Ammon's horn (tissue), 1 donor: ENCODE results near the gene SLC35F4.

Experiments
- DNase-seq: peaks from one replicate; pipeline ENCODE4 v3.0.0-alpha.2; 2016; ENCODE audit warnings: low spot score

SLC35F4 gene

DNA sequence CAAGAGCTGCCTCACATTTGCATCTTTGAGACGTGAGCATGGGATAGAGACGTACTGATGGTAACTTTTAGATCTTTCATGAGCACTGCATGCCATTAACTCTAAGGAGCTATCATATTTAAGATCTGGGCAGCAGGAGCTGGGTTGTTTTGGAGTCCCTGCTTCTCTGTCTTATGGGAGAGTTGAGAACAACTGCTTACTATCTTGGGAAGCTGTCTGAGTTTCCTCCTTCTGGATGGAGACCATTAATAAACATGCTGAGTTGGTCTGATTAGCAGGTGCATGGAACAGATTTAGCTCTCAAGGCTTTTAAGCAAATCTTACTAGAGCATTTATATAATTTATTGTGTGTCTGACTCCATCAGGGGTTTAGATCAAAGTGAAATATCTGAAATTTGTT lies 252.9 kb downstream of the SLC35F4 start:
- DNase-seq = no peak

DNA sequence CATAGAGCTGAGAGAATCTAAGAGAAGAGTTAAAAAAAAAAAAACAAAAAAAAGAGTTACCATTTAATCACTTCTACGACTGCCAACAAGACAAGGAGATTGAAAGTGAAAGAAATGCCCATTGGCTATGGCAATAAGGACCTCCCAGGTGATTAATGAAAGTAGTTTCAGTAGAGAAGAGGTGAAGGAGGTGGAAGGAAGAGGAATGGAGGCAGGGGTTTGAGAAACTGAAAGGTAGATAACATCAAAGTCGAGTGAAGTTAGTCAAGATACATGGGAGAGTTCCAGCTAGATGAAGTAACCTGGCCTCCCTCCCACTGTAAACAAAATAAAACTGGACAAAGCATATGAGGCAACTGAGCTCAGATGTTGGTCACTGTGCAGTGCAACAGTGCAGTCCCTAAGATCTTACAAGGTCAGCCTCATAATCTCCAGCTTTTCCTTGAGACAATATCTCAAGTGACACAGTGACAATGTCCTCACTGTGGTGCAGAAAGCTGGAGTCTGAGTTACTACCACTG lies 254.3 kb downstream of the SLC35F4 start:
- DNase-seq = no peak

DNA sequence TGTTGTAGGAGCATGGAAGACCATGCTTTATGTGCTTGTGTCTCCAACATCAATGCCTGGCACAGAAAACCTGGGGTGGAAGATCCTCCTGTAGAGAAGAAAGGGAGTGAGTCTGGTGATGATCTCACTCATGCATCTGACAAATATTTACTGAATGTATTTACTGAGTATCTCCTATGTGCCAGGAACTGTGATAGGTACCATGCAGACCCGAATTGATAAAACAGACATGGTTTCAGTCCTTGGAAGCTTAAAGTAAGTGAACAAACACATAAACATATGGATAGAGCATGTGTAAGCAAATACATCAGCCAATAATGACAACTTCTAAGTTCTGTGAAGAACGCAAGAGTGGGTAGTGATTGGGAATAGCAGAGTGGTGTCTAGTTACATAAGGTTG lies 255.3 kb downstream of the SLC35F4 start:
- no peak for DNase-seq

DNA sequence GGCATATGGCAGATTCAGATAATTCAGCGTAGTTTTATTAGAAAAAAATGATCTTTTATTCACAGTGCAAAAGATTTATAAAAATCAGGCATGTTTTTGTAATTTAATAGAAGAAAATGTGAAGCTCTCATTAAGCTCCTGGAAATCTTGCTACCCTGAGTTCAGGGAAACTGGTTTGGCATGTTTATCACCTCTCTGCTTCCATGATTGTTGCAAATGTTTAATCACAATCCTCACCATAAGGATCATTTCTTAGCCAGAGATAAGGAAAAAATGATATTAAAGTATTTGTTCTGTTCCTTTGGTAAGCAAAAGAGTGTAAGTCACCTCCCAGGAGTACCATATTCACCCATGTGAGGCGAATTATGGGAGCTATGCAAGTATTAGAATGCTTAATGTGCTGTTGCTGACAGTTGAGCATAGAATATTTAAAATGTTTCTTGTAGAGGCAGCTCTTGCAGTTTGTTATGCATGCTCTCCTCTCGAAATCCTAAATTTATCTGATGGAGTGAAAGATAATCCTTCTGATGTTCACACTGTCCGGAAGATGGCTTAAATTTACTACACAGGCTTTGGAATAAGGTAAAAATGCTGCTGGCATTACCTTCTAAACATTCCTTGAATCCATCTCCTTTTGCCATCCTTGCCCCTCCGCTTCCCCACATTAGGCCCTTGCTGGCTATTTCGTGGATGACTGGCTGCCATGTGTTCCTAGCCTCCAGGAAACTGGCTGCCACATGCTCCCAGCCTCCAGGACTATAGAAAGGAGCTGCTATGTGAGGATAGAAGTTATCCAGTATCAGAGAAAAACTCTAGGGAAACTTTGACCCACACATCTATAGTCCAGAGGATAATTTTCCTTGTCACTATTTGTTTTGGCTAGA lies 256.5 kb downstream of the SLC35F4 start:
- no peak for DNase-seq

DNA sequence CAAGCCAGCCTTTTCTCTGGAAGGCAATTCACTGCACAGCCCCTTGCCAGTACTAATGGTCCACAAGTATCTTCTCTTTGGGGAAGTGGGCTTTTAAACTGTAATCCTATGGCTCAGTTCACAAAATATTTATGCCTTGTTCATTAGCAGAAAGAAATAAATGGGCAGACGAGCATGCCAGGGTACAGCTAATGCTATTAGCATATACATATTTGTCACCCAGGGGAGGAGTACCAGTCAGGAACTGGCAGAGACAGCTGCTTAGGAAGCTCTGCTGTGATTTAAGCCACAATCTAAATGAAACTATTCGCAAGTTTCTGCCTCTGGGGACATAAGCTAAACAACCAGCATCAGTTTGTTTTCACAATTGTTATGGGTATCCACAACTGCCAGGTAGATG lies 258.8 kb downstream of the SLC35F4 start:
- DNase-seq = no peak

DNA sequence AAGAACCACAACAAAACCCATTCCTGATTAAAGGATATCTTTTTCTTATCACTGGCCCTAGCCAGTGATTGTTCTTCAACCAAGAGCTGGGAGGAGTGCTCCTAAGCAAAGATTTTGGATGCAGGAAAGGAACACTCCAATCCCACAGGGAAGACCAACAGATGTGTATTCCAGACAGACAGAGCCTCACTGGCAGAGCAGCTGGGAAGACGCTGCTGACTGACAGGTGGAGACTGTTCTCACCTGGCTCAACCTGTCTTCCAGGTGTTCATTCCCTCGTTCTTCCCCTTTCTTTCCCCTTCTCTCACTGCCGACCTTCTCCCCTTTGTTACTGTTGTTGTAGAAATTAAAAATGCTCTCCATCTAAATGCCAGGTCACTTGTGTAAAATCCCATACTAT lies 282.5 kb downstream of the SLC35F4 start:
- DNase-seq = no peak

DNA sequence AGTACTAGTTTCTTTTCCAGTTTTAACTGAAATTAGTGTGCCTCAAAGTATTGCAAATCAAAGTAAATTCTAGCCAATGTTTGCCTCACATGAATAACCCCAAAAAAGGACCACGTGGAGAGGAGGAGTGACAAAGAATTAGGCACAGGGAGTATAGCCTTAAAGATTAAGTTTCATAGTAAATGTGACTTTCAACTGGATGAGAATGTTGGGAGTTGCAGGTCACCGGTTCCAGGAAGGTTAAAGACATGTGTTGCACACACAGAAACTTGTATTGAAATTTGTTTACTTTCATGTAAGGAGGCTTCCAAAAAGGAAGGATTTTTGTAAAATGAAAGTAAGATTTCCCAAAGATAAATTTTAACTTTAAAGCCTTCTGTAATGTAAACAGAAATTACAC lies 283.1 kb downstream of the SLC35F4 start:
- DNase-seq = no peak

DNA sequence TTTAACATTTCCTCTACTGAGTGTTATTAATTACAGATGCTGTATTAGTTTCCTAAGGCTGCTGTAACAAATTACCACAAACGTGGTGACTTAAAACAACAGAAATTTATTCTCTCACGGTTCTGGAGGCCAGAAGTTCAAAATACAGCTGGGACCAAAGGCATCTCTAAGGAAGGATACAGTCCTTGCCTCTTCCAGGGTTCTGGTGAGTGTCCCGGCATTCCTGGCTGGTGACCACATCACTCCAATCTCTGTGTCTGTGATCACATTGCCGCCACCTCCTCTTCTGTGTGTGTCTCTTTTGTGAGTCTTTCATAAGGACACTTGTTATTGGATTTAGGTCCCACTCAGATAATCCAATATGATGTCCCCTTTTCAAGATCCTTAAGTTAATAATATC lies 287.1 kb downstream of the SLC35F4 start:
- no peak for DNase-seq

DNA sequence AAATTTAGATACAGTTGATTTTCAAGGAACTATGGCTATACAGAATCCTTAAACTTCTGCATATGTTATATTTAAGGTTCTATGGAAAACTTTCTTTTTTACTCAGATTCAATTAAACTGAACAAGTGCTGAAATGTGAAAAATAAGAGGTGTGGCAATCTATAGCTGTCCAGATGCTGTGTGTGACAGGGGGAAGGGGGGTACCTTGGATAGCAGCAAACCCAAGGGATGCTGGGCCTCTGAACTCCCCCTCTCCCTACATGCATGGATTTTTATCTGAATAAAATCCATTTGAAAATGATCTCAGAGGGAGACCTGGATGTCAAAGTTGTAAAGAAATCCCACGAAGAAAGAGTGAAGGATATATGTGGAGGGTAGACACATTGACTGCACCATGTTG lies 289.4 kb downstream of the SLC35F4 start:
- no peak for DNase-seq

DNA sequence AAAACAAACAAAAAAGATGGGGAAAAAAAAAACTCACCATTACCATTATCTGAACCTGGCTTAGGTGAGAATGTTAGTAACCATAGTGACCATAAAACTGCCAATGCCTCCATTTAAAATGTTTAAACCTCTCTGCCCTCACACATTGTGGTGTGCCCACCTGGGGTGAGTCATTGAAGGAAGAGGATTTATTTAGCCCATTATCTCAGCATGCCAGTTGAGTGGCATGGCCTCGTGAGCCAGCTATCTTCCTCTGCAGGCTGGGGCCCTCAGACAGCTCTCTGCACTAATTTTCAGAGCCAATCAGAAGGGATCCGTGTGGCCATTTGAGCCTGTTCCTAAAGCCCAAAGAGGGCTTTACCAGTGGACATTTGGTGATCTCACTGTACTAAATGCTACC lies 290.4 kb downstream of the SLC35F4 start:
- no peak for DNase-seq

DNA sequence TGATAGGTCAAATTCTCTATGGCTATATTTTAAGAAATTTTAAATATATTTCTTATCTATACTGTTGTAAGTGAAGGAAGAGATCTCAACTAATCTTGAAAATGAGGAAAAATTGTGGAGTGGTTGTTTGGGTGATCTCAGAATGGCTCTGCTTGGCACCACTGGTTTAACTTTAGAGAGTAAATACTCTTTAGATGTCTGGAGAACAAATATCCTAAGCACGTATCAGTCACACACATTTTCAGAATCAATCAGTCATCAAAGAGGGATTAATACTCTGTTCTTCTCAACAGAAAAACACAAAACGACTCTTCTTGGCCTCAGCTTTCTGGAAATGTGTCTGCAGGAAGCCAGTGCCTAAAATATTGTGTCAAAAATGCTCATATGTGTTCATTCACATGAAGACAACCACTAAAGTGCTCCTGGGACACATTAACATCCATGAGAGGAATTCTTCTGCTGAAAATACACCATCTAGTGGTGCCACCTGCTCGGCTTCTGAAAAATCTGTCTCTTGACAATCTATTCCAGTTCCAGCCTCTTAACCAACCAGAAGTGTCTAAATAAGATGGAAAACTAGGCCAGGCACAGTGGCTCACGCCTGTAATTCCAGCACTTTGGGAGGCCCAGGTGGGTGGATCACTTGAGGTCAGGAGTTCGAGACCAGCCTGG lies 291.1 kb downstream of the SLC35F4 start:
- DNase-seq = peak; percentile 8

DNA sequence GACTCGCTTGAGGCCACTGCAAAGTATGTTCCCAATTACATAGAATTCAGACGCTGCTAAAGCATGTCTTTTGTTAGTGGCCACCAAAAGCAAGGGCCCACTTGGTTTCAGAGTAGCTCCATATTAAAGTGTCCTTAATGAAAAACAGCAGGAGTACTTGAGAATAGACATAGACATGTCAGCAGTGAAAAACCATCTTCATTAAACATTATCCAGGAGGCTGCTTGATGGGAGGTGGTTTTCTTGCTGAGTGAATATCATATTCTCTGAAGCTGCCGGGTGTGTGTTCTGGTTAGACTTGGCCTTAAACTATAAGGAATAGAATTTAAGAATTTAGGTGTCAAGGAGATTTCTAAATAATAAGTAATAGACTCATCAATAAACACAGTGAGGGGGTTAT lies 292.7 kb downstream of the SLC35F4 start:
- no peak for DNase-seq

DNA sequence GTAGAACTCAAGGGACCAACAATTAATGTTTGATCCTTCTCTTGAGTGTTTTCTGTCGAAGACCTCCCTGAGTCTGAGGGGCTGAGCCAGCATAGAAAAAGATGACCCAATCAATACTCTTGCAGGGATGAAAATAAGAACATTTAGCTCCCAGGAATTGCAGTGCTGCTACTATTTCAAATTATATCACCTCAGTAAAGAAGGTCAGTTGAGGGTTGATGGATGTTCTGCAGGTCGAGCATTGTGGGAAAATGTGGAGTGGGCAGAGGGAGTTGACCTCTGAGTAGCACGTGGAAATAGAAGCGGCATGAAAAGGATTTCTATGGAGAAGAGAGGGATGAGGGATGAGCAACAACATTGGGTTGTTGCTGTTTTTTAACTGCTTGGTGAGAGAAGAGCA lies 297.3 kb downstream of the SLC35F4 start:
- no peak for DNase-seq

DNA sequence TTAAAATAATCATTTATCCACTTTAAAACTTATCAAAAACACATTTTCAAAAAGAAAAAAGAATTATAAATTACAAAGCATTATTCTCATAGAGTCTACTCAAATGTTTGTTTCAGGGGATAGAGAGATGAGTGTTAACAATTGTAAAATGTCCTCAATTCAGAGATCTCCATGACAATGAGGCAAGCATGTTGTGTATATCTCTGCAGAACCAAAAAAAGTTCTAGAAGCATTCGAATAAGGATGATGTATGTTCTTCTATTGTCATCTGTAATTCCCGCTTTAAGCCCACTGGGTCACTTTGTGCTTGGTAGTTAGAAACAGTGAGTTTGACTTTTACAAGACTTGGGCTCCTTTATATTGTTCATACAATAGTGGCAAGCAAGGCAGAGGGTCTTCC lies 298.7 kb downstream of the SLC35F4 start:
- no peak for DNase-seq

DNA sequence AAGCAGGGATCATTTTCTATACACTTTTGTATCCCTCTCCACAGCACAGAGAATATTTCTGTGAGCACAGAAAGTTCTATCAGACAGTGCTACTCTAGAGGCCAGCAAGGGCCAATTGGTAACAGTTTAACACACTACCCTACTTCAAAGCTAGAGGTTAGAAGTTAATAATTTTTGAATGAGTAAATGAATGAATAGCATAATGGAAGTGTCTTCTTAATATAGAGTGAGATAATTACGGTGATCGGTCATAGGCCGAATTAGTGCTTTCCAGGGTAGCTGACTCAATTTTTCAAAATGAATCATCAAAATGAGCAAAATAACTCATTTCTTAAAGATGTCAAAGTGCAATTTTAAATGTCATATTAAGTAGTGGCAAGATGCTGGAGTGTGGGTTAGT lies 305.2 kb downstream of the SLC35F4 start:
- DNase-seq = no peak

DNA sequence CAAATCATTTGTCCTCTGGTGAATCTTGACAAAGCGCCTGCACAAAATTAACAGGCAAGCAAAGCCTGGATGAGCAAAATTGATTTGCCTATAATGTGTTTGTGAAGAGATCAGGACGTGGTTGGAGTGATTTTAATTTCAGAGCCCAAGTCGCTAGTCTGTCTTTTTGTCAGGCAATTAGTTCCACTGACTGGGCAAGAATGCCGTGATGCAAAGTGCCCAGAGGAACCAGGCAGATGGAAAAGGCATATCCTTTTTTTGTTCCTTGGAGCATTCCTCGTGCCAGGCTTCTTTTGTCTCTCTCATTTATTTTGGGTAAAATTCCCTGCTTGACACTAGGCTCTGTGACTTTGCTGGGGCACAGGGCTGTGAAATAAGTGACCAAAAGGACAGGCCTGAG lies 306.3 kb downstream of the SLC35F4 start:
- no peak for DNase-seq

DNA sequence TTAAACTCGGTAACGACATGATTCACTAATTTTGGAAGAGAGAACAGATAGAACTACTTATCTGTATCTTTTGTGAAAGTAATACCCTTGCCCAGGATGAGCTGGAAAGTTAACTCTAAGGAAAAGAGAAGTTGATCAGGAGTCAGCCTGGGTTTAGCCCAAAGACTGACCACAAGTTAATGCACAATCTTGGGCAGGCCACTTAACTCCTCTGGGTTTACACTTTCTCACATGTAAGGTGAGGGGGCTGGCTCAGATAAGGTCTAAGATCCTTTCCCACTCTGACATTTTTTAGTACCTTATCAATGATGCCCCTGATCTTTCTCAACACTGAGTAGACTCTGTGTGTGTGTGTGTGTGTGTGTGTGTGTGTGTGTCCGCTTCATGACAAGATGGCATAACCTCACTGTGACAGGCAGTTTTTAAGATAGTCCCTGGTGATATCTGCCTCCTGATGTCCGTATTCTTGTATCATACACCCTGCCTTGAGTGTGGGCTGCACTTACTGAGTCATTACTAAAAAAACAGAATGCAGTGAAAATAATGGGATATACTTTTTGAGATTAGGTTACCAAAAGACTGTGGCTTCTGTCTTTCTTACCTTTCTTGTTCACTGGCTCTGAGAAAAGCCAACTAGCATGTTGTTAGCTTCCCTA lies 316.0 kb downstream of the SLC35F4 start:
- DNase-seq = no peak

DNA sequence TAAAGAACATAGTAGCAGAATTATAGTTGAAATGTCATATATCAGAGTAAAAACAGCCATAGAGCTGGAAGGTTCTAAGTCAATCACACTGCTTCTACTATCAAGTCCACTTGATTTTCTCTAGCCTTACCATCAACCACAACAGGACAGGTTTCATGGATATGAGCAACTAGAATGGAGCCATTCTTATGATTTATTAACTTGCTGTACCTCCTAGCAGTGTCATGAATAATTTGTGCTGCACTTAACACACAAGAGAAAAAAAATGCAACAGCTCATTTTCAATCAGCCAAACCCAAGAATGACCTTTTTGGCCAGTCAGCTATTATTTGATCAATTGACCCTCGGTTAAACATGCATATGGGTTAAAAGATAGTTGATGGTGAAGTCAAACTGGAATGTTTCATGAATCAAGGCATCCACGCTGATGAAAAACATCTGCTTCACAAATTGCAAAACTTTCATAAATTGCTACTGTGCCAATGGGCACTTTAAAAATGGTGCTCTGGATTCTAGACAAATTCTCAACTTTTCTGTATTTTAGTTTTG lies 316.8 kb downstream of the SLC35F4 start:
- DNase-seq = no peak

DNA sequence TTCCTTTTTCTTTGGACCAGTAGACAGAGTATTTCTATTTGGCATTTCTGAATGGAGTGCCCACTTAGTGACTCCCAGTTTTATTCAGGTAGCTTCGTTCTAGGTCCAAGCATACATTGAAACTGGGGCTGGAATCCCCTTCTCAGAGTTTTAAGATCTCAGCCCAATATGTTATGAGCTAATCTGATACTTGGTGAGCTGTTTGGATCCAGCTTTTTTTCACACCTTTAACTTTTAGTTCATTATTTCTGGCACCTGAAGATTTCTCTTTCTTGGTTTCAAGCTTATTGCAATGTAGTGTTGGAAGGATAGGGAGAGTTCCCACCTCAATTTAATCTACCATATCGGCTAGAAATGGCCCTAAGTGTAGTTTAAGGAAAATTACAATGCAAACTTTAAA lies 318.8 kb downstream of the SLC35F4 start:
- no peak for DNase-seq

DNA sequence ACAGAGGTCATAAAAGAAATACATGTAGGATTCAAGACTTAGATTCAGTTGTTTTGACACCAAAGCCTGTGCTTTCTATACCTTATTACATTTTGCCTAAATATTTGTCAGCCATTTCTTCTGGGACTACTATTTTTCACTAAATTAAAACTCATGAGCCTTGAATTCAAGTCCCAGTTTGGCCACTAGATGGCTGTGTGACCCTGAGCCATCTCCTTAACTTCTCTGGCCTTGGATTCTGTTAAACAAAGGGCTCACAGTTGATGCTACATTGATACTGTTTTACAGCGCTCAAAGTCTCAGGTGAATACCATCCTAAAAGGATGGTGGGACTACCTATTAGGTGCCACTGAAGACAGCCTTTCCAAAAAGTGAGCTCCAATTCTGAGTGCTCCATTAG lies 332.7 kb downstream of the SLC35F4 start:
- DNase-seq = peak; percentile 33

DNA sequence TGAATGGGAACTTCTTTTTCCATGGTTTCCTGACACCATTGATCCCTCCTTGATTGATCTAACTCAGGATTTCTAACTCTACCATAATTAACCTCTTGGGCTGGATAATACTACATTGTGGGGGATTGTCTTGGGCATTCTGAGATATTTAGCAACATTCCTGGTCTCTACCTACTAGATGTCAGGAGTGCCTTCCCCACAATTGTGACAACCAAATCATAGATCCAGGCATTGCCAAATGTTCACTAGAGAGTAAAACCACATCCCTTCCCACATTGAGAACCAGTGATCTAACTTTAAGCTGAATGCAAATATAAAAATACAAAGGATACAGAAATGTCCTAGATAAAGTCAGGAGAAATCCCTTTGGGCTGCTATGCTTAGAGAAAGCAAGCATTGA lies 335.3 kb downstream of the SLC35F4 start:
- DNase-seq = no peak

DNA sequence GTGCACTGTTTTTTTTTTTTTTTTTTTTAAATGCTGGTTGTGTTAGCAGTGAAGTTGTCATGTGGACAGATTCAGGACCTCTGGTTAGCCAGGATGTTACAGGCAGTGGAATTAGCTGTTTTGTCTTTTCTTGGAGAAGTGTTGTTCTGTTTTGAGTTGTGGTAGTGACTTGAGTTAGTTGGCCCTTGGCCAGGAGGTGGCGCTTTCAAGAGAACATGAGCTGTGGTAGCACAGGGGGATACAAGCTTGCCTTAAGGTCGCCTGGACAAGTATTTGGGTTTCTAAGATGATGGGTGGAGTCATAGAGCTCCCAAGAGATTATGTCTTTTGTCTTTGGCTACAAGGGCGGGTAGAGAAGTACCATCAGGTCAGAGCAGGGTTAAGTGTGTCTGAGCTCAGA lies 338.9 kb downstream of the SLC35F4 start:
- no peak for DNase-seq

DNA sequence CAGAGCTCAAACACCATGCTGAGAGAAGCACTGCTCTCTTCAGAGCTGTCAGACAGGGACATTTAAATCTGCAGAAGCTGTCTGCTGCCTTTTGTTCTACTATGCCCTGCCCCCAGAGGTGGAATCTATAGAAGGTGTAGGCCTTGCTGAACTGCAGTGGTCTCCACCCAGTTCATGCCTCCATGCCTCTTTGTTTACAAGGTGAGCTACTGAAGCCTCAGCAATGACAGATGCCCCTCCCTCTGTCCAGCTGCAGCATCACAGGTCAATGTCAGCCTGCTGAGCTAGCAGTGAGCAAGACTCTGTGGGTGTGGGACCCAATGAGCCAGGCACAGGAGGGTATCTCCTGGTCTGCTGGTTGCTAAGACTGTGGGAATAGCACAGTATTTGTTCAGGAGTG lies 346.8 kb downstream of the SLC35F4 start:
- DNase-seq = no peak
